CD4-positive, alpha-beta T cell treated with Interleukin-17A for 4 hours (primary cell): Measurements from ENCODE around the gene PSMB5.

ENCODE experiments used
- DNase-seq: peaks from one replicate; pipeline ENCODE4 v3.0.0-alpha.2; 2020; ENCODE audit warnings: mixed read lengths

Gene PSMB5

DNA sequence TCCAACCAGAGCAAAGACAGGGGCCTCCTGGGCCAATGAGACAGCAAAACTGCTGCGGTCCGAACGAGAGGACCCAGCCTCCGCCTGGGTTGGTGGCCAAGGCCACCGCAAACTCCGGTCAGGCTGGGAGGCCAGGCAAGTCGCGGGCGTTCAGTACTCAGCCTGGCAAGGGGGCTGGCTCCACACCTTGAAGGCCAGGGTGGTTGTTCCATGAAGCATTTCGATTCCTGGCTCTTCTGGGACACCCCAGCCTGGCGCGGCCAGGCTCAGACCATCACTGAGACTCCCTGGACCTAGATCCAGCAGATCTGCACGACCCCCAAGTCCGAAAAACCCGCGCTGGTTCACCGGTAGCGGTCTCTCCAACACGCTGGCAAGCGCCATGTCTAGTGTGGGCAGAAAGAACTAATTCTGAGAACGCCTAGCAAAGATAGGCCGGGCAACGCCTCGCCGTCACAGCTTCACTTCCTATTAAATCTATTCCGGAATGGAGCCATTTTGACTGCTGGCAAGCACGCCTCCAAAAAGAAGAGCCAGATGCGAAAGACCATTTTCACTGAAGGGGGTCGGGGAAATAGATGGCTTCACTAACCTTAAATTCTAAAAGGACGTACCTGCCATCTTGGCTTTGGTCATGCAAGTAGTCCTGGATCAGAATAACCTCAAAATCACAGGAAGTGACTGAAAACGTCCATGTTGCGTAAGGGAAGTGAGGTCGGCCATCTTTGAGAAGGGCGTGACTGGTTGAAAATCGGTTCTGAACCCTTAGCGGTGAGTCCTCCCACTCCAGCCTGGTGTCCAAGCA is at the start of gene PSMB5:
PSMB5 (minus strand) TSS at position 403 of the 805 bp plus-strand sequence; CDS start at position 384, 19 bp downstream.
- peak; percentile 87 for DNase-seq

DNA sequence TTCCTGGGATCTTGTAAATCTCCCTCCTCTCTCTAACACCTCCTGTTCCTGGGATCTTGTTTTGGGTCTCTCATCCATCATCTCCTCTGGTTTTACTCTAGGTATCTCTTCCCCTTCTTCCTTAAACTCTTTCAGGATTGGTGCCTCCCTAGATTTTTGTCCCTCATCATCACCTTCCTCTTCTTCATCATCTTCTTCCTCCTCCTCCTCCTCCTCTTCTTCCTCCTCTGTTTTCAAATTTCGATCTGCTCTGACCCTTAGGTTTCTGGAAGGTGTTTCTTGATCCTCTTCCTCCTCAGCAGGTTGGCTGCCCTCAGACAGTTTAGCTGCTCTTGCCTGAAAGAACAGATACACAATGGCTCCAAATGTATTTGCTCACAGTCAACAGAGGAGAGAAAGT is 45.8 kb upstream of the PSMB5 start:
- DNase-seq, result no peak

DNA sequence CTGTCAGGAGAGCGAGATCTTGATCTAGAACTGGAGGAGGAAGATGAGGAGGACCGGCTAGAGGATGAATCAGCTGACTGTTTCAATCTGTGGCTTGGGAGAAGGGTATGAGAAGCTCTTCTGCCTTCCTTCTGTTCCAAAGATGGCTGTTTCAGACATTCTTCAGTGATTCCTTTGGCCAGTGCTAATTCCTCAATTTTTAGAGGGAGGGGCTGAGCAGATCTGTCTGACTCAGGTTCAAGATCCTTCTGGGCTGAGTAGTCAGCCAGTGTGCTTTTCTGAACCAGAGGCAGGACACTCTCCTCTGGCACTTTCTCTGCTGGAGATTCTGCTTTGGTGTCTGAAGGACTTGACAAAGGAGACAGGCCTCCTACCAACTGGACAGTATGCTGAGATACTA is 45.0 kb upstream of the PSMB5 start:
- no peak for DNase-seq

DNA sequence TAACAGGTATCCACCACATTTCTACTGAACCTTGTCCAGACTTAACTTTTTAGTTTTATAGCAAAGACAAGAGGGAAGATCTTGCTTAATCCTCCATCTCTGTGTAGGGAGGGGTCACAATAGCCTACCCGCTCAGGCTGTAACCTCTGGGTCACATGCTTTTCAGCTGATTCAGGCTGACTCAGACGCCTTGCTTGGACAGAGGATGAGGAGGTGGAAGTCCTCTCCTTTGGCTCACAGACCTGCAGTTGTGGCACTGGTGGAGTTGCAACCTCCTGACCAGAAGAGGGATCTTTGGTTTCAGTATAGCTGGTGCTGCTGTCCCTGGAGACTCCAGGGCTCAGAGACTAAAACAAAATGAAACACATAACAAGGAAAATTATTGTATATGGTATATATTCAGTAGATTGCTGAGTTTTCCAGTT is 44.0 kb upstream of the PSMB5 start:
- no peak for DNase-seq

DNA sequence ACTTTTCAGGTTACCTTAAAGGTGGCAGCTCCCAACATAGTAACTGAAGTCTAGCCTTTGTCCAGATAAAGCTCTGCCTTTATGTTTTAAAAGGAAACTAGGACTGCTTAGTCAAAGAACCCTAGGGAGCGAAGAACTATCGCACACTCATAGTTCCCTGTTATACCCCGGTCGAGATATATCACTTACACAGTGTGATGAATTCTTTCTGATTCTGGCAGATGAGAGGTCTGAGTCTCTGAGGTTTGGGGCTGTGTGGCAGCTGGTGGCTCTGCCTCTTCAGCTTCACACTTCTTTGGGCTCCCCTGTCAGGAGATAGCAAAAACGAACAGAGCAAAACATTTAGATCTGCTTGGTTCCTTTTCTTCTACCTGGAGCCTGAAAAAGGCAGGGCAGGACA is 43.3 kb upstream of the PSMB5 start:
- DNase-seq, result no peak

DNA sequence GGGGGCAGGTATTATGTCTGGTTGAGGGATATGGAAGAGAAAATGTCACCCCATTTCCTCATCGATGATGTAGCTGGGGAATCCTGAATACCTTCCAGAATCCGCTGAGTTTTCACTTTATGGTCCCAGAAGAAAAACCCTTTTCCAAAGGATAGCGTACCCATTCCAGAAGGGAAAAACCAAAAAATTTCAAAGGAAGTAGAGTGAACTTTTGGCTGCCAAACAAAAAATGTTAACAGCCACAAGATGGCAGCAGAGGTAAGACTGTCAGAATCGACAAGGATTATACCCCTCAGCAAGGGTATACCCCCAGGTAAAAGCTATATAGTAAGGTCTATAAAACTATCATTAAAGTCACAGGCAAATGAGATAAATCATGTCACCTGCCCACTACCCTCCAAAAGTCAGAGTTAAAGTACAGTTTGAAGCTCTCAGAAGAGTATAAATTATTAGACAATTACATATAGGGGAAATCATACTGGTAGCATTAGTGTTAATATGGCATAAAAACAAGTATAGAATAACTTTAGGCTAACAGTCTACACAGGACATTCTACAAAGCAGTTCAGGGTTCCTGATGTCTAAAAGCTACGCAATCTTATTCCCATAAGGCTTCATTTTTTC is 42.2 kb upstream of the PSMB5 start:
- peak; percentile 41 for DNase-seq

DNA sequence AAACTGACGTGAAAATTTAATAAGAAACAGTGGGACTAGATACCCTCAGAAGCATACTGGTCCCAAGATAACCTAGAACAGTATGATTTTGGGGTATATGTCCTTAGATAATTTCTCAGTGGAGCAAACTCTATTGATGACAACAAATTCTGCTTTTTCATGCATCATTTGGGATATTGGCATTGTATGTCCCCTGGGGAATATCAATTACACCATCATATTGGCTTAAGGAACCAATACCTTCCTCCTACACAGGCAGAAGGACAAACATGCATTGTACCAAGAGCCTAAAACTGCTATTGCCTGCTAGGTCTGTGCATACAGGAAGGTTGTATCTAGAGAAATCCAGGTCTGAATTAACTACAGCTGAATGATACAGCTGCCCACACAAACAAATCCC is 40.2 kb upstream of the PSMB5 start:
- no peak for DNase-seq

DNA sequence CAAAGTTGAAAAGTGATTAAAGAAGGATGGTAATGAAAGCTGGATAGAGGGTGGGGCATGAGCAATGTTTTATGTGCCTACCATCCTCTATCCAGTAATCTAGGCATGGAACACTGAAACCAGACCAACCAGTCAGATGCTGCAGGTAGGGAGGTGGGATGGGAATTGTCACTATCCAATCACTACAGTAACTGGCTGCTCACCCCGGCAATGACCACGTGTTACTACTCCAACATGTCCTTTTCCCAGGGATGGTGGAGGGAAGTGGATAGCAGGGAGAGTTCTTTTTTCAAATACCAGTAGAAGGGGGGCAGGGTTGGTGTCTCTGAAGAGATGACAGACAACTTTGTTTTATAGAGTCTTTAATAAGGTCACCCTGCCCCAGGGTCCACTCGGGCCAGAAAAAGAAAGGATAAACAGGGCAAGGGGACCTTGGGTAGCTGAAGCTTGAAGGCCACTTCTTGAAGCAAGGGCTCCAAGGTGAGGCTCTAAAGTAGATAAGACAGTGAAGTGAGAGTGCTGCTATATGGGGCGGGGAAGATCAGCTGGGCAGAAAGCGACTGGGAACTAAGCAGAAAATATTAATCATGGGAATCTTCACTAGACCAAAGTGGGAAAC is 37.3 kb upstream of the PSMB5 start:
- DNase-seq, result no peak

DNA sequence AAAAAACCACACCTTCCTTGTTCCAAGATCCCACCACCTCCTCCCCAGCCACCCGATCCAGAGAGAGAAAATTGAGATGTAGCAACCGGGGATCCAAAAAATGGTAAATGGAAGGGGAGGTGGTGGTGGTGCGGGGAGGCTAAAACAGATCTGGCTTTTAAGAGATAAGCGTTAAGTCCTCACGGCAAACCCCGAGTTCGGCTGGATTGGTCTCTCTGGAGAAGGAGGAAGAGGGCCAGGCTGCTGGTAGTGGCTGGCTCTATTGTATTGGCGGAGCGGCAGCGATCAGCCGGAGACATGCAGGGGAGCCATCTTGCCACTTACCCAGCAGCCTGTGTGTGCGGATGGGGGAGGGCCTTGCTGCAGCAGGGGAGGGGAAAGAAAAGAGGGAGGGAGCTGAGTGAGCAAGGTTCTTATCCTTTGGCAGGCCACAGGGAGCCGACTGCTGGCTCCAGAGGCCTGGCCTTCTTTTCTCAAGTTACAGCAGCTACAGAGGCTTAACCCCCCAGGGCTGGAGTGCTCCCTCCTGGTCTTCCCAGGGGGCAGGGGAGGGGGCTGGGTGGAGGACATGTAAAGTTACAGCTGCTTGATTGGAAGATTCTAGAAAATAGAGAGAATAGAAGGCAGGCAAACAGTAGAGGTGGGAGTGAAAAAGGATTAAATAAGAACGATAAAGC is 36.7 kb upstream of the PSMB5 start:
- peak; percentile 79 for DNase-seq

DNA sequence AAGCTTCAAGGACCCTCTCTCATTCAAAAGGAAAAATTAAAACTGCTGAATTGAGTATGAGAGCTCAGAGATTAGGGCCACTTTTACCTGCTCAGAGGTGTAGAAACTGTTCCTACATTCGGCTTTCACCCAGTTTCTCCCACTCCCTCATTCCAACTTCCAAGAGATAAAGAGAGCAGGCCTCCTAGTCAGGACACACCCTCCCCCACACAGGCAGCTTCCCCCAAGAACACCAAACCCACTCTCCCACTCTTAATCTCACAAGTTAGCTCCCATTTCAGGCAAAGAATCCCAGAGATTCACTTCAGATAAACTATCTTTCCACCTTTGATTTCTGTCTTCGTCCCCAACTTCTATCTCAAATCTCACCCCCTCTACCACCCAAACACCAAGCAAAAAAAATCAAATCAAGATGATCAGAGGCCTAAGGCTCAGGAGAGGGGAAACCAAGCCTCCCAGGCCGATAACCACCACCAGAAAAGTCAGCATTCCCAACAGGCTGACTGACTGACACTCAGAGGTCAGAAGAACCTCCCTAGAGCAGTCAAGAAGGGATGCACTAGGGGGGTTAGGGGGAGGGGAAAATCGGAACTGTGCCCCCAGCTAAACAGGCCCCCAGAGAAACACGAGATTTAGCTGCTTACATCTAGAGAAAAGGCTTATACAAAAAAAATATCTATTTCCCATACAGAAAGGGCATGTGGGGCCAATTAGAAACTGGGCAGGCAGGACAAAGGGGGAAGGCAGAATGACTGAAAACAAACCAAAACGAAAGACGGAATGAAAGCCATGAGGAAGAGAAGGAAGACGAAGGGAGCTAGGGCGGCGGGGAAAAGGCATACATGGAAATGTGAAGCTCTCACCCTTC is 35.8 kb upstream of the PSMB5 start:
- DNase-seq, result no peak

DNA sequence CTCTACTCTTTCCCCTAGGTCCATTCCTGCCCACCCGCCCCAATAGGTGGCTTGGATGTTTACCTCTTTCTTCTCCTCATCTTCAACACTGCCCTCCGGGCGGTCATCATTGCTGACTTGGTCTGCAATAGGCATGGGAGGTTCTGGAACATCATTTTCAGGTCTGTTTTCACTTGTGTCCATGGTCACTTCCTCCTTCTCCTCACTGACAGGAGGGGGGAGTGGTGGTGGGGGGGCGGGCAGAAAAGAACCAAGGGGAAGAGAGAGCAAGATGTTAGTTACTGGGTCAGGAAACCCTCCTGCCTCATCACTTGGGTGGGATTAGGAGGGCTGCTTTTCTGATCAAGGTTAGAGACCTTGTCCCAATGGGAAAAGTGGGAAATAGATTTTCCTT is 34.7 kb upstream of the PSMB5 start:
- no peak for DNase-seq

DNA sequence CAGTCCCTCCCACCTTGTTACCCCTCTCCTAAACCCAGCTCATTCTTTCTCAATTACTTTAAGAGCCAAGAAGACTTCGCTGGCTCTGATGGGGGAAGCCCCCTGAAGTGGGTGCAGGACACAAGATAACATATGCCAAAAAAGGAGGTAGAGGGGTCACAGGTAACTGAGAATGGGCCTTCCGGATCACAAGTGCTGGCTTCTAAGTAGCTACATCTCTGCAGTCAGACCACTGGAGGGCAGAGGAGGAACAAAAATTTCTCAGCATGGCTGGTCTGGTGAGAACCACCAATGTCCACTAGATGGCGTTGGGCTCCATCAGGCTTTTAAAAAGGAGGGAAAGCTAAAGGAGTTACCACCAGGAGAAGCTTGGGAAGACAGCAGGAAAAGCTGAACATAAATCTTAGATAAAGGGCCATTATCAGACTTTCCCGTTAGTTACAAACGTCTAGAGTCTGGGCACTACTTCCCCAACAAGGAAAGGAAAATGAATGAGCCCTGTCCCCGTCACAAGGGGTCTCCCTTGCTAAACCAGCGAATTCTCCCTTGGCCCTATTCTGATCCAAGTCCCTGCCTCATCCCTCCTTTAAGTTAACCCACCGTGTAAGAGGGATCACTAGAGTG is 34.2 kb upstream of the PSMB5 start:
- DNase-seq, result peak; percentile 77

DNA sequence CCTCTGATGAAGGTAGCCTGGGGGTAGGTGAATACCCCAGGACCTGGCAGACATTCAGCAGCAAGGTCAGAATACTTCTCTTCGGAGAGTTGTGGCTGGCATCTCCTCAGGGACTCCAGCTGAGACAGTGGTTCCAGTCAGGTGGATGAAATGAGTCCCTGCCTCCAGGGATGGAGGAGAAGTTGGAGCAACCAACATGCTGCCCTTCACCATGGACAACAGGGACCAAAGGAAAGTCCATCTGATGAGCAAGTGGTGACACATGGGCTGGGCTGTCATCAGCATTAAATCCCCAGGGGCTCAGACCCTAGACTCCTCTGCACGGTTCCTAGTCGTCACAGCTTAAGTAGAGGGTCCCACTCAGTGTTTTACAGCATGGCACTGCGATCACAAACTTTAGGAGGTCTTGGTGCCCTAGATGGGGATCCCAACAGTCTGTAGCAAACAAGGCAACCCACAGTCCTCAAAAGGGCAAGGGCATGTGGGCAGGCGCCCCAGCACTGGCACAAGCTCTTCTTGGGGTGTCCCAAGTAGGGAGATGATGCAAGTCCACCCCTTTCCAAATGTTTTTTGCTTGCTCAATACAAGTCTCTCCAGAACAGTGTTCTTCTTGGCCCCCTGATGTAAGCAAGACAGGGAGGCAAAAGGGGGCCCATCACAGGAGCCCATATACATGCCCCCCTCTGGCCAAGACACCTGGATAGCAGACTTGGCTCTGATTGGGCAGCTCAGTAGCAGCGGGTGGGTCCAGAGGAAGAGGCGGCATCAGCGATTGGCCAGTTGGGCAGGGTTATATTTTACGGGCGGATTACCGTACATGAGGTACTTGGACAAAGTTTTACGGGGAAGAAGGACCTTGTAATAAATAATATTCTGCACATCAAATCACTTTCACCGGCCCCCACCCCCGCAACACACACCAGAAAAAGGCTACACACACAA is 33.4 kb upstream of the PSMB5 start:
- no peak for DNase-seq

DNA sequence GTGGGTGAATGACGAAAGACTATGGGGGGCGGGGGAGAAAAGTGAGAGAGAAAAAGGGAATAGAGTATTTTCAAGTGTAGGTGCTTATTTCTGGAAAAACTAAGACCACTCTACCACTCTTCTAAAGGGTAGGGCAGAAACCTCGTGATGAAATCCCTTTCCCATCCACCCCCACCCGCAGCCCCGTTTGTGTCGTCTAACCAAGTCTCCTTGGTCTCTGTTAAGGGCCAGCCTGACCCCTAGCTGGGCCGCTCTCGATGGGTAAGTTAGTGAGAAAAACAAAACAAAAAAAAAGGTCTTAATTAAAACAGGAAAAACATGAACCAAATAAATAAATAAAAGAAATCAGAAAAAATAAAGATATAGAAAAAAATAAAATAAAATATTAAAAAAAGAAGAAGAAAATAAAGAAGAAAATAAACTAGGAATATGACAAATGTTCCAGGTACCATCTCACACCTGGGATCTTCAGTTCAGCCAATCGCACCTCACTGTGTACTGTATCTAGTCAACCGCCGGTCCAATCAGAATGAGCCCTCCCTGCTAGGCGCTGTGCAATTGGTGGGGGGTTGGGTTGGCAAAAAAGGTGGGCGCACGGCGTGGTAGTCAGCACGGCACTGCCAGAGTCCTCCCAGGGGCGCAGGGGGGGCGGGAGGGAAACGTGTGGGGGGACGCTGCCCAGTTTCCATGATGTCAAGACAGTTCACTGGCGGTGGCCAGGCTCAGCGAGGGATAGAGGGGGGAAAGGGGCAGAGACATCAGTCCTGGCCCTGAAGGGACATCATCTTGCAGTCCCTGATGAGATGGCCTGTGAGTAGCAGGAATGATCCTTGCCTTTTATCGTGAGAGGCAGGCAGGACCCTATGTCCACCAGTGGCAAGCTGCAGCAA is 32.4 kb upstream of the PSMB5 start:
- DNase-seq, result no peak

DNA sequence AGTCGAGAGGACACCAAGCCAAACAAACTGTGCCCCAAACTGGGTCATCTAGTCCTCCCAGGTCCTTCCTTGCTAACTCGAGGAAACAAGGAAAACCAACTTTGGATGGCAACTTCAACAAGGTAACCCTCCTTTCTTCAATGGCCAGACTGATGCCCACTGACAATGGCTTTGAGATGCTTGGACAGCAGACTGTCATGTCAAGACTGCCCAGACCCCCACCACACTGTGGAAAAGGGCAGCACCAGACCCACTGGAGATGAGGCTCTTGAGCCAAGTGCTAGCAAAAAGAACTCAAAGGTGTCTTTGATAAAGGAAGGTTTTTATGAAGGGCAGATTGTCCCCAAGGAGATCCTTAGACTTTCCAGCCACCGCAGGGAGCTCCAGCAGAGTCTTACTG is 31.7 kb upstream of the PSMB5 start:
- DNase-seq, result no peak

DNA sequence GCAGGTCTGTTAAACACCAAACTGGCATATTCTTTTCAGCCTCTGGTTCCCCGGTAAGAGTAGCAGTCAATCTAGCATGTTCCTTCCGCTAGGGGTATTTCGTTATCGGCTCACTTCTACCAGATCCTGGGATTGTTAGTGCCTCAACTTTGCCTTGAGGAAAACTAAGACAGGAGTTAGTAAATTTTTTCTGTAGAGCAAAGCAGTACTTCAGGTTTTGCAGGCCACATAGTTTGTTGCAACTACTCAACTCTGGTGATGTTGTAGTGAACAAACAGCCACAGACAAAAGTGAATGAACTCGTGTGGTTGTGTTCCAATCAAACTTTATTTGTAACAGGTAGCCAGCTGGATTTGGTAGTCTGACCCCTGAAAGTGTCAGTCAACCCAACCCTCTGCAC is 28.9 kb upstream of the PSMB5 start:
- DNase-seq, result no peak

DNA sequence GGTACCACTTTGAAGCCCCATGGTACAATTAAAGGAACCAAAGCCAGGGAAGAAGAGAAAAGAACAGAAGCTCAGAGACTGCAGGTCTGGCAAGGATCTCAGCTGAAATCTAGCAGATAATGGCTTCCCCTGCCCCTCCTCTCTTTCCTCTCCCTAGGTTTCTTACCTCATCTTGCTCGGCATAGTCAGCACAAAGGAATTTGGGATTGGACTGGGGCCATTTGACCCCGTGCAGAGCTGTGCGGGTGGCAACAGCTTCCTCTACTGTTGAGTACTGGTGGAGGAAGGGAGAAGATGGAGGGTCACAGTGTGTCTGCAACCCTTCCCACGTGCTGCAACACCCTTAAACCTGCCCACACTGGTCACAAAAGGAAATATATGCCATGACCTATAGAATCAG is 27.3 kb upstream of the PSMB5 start:
- DNase-seq, result no peak

DNA sequence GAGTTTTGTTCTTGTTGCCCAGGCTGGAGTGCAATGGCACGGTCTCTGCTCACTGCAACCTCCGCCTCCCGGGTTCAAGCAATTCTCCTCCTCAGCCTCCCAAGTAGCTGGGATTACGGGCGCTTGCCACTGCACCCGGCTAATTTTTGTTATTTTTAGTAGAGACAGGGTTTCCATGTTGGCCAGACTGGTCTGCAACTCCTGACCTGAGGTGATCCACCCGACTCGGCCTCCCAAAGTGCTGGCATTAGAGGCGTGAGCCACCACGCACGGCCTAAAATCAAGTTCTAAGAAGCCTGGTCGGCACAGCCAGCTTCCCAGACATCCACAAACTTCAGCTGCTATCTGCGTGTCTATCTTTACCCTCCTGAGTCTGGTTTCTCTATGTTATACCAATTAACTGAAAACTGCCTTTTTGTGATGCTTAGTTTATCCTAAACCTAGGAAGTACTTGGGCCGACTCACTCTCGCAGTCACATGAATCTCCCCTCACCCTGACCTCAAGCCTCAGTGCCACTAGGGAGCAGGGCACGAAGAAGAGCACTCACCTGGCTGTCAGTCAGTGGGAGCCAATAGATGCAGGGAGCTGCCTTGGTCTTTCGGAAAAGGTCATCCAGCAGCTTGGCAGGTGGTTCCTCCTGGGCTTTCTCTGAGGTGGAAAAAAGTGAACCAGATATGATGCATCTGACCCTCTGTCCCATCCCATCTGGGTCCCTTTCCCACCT is 26.0 kb upstream of the PSMB5 start:
- DNase-seq, result no peak
